DMS114 treated with DMSO at 0.1 percent for 48 hours (cell line): Measurements from ENCODE around the gene TBC1D22A.

ENCODE experiments used
- DNase-seq: peaks from one replicate; lab custom pipeline; 2025; ENCODE audit not compliant: unreplicated experiment; lab: John Stamatoyannopoulos, UW

Gene TBC1D22A

DNA sequence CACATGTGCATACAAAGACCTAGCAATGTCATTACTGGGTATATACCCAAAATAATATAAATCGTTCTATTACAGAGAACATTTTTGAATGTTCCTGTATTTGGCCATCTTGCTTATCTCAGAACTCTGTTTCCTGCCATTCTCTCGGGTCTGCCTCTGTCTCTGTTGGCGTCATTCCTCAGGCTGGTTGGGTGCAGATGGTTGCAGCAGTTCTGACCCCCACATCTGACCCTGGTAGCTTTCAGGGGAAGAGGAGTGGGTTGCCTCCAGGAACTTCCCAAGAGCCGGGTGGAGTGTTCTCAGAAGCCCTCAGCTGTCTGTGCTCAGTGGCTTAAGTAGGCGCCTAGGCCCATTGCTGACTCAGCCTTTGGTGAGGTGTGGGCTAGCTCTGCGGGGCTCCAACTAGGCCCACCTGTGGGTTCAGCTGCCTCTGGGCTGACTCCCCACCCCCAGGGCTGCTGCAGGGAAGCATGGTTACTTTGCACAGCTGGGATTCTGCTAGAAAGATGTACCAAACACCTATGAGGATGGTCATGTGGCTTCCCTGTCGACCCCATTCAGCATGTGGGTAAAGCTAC lies 114.0 kb downstream of the TBC1D22A start:
- no peak for DNase-seq

GRCh38 chr22:46878191-46878948 lies 115.9 kb downstream of the TBC1D22A start:
- no peak for DNase-seq

- DNase-seq, result no peak
These were observed 116.6 kb downstream of the TBC1D22A start for GRCh38 chr22:46879083-46879482.

- DNase-seq, result no peak
These were observed 119.1 kb downstream of the TBC1D22A start for GRCh38 chr22:46881373-46882118.

GRCh38 chr22:46883092-46883910 lies 120.9 kb downstream of the TBC1D22A start:
- no peak for DNase-seq

DNA sequence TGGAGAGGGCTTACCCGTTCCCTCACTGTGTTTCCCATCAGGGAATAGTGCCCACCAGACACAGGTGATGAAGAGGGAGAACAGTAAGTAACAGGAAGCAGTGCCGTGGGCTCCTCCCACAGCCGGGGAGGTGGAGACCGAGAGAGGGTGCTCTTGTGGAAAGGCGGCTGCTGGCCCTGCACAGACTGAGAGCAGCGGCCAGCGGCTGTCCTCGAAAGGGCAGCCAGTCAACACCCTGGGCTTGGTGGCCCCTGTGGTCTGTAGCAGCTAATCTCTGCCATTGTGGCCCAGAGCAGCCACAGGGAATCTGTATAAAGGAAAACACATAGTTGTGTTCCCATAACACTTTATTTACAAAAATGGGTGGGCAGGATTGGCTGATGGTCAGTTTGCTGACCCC lies 121.9 kb downstream of the TBC1D22A start:
- DNase-seq, result no peak

GRCh38 chr22:46887978-46888377 lies 125.5 kb downstream of the TBC1D22A start:
- no peak for DNase-seq

DNA sequence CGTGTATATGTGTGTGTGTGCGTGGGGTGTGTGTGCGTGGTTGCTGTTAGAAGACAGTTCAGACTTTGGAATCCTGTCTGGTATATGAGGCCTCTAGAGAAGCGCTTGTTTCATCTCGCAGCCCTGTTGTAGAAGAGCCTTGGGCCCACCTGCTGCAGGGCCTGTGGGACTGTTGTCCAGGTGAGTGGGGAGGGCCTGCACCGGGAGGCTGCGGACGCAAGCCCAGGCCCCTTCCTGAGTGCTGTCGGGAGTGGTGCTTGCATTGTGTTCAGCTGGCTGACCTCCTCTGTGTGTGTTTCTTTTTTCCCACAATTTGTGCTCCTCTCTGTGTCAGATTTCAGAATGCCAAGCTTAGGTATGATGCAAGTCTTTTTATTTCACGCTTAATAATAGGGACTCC lies 128.4 kb downstream of the TBC1D22A start:
- no peak for DNase-seq

GRCh38 chr22:46891382-46891951 lies 129.0 kb downstream of the TBC1D22A start:
- no peak for DNase-seq

DNA sequence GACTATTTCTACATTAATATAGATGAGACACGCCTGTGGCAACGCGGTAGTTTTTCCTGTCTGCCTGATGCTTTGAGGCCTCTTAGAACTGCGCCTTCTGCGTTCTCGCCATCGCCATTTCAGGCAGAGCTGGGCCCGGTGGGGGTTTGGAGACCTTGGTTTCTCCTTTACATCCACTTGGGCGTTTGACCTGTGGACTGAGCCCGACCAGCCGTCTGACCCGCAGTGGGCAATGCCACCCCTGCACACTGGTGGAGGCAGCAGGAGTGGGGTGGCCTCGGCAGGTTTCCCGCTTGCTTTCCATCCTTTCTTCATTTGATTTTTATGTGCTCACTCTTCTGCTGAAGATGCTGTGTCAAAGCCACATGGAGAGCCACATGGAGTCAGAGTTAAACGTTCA lies 130.4 kb downstream of the TBC1D22A start:
- no peak for DNase-seq

- no peak for DNase-seq
These were observed 131.0 kb downstream of the TBC1D22A start for GRCh38 chr22:46893281-46894020.

DNA sequence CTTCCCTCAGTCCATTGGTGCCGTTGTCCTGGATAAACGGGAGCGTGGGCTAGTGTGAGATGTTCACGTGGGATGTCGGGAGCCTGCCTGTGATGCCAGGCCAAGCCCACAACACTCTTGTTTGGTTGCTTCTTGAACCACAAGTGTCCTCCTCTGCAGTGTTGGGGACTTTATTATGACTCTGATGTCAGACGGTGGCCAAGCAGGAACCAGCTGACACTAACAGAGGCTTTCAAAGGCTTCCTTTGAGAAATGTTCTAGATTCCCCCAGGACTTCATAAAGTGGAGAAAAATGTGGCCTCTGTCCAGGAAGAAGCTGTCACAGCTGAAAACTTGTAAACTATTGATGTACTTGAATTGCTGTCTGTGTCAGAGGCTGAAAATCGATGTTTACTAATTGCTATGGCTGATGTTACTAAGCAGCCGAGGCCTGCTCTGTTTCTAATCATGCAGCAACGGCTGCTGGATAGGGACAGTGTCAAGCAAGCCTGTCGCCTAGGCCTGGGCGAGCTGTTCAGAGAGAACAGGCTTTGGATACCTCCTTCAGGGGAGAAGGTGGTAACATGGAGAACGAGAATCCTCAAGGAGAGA lies 131.7 kb downstream of the TBC1D22A start:
- no peak for DNase-seq

GRCh38 chr22:46894851-46895640 lies 132.6 kb downstream of the TBC1D22A start:
- DNase-seq, result no peak

DNA sequence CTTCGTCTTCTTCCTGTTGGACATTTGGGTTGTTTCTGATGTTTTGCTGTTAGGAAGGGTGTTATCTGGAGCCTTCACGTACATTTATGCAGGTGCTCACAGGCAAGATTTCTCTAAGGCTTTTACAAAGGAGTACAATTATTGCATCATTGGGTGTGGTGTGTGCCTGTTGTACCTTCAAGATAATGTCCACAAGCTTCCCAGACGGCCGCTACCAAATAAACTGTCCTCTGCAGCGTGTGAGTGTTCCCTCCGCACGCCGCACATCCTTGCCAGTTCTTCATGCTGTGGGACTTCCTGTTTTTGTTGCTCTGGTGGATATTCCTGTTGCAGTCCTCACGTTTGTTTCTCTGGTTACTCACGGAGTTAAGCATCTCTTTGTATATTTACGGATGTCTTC lies 133.3 kb downstream of the TBC1D22A start:
- no peak for DNase-seq

DNA sequence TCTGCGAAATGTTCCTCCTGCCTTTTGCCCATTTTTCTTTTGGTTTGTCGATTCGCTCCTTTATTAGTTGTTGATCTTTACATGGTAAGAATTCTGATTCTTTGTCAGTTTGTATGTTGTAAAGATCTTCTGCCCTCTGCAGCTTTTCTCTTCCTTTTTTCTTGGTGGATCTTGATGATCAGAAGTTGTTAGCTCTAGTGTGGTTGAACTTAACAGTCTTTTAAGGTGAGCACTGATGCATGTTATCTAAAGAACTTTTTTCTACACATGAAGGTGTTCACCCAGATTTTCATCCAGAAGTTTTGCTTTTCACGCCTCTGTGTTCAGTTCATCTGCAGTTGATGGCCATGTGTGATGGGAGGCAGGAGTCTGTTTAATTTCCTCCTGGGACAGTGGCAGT lies 133.7 kb downstream of the TBC1D22A start:
- DNase-seq, result no peak

DNA sequence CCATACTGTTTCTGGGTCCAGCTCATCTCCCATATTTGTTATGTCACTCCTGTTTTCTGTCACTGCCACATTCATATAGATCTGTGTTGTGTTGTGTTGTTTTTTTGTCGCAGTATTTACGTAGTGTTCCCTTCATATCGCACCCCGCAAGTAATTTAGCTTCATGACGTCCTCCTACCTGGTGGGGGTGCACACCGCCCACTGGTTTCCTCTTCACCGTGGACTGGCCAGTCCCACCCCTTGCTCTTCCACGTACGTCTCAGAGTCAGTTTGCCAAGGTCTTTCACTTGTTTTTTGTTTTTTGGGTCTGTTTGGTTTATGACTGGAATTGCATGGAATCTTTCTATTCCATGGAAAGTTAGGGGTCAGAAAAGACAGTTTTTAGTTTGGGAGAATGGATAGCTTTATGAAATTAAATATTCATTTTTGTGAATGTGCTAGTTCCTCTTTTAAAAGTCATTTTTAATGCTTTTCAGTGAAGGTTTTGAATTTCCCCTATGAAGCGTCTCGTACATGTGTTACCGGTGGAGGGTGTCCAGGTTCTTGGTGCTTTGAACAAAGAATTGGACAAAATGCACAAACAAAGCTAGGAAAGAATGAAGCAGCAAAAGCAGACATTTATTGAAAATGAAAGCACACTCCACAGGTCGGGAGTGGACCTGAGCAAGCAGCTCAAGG lies 134.3 kb downstream of the TBC1D22A start:
- no peak for DNase-seq

DNA sequence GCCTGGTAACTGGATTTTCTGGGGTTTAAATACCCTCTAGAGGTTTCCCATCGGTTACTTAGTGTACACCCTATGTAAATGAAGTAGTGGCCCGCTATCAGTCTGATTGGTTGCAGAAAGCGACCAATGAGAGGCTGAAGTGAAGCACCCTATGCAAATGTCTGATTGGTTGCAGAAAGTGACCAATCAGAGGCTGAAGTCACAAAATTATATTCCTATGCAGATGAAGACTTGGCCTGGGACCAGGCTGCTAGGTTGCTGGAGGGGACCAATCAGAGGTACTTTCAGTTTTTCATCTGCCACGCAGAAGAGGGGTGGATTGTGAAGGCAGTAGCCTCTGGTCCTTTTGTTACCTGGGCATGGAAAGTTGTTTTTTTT lies 134.8 kb downstream of the TBC1D22A start:
- no peak for DNase-seq

- no peak for DNase-seq
These were observed 138.1 kb downstream of the TBC1D22A start for GRCh38 chr22:46900549-46900948.

DNA sequence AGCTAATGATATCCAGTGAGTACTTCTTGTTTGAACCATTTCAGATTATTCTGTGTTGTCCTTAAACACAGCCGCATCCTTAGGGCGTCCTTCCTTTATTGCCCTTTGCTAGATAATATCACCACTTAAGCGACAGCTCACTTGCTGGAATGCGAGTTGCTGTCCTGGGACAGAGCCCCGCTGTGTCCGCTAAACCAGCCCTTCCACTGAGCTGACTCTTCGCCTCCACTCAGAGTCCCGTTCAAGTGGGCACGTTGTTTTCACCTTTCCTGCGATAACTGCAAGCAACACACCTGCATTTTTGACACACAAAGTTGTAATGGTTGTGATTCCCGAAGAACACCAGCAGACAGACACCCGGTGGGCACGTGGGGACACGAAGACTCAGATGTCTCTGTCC lies 140.0 kb downstream of the TBC1D22A start:
- DNase-seq, result no peak
